ENCODE results near the gene IL1A. TPM values are rescaled to one million over a fixed set of nuclear protein-coding genes. Genes with fewer than 3 reads are reported as not detected.

Gene IL1A
- polyA plus RNA-seq, 6 donors from 2014 or later = not detected

DNA sequence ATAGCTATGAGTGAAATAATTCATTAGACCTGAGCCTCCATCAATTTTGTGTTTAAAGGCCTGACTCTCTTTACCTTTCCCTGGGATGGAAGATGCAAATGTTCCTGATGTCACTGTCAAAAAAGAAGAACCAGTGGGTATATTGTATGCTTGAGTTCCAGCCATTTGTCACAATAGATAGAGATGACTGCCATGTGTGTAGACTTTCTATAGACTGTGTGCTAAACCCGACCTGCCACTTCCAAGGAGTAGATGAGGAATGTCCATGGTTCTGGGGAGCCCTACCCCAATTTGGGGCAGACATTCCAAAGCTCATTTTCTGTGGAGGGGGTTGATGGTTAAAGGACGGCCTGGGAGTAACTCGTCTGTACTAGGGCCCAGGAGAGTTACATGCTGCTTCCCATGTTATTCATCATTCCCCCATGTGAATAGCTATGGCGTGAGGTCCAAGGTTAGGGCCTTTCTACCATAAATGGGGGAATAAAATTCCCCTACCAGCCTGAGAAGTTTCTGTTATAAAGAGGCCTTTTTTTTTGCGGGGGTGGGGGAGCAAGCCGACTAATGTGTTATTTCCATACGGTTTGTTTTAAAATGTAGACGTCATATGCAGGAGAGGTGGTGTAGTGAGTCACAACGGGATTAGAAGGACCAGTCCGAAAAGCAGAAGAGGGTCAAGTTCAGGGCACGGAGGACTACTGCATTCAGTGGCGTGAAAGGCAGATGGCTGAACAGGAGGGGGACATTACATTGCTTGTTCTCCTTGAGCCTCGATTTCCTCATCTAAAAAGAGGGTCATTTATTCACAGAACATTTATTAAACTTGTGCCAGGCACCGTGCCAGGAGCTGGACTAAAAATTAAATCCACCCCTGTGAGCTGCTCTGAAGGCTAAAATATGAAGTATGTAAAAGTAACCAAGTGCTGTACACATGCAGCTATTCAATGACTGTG, 28.3 kb upstream of the IL1A start:
- Mint-ChIP-seq H3K9me3 (peaks cover 4 to 11% (median 6%) of the 10 kb centered on the region in 7 donors), H3K27ac (peak overlapping the region in 2 of 6 donors; percentile 2 to 26), H3K27me3 (no peaks in the 10 kb centered on the region), H3K4me1 (peaks cover 12 to 18% (median 13%) of the 10 kb centered on the region in 3 donors), H3K36me3 (peaks cover 0 to 4% of the 10 kb centered on the region in 2 donors), H3K4me3 (no peak overlapping the region)
- no peak for ATAC-seq (ENCODE audit: low read depth in 2 of 2)
- DNase-seq = no peak

DNA sequence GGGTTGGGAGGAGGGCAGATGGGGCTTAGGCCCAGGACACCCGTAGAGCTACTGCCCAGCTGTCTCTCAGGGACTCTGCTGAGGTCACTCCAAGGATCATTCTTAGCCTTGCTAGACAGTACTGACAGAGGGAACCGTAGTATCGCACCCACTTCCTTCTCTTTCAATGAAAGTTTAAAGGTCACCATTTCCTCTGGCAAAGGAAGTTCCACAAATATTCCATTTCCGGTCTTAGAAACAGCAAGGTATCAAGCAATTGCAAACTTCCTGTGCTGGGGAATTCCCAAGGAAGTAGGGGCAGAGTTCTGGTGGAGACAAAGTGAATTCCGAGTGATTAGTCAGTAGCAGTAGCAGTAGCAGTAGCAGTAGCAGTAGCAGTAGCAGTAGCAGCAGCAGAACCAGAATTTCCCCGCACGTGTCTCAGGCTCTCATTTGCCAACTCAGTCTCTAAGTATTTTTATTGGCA, 27.6 kb upstream of the IL1A start:
- Mint-ChIP-seq H3K4me1 (peaks cover 12 to 18% (median 13%) of the 10 kb centered on the region in 3 donors), H3K4me3 (no peak overlapping the region), H3K27ac (peak overlapping the region in 1 of 6 donors; percentile 54), H3K27me3 (no peaks in the 10 kb centered on the region), H3K36me3 (peaks cover 0 to 9% of the 10 kb centered on the region in 2 donors), H3K9me3 (peaks cover 4 to 17% (median 11%) of the 10 kb centered on the region in 7 donors)
- ATAC-seq (ENCODE audit: low read depth in 2 of 2) (no peak), DNase-seq (no peak)

DNA sequence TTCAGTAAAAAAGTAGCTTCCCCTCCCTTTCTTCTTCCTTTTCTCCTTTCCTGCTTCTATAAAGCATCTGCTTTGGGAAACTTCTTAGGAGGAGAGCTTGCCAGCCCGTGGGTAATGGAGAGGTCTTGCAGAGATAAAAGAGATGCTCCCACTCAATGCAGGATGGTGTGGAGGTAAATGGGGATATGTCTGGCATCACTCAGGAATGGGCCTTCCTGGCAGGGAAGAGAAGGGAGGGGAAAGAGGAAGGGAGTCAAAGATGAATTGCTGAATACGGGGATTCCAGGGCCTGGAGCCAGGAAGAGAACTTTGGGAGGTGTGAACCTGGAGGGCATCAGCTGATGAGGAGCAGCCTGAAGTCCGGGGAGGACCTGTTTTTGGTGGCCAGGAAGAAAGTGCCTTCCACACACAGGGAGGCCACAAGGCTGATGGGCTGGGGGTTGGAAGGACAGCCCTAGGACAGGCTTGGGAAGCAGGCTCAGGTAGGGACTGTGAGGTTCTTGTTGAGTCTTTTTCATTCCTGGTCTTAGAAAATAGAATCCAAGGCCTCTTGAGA, 27.1 kb upstream of the IL1A start:
- Mint-ChIP-seq H3K36me3 (peaks cover 0 to 9% of the 10 kb centered on the region in 2 donors), H3K4me1 (peaks cover 12 to 18% (median 13%) of the 10 kb centered on the region in 3 donors), H3K27ac (peak overlapping the region in 3 of 6 donors; percentile 54 to 63 (median 60)), H3K9me3 (peaks cover 4 to 17% (median 11%) of the 10 kb centered on the region in 7 donors), H3K4me3 (no peak overlapping the region), H3K27me3 (no peaks in the 10 kb centered on the region)
- ATAC-seq (ENCODE audit: low read depth in 2 of 2) (no peak), DNase-seq (no peak)

DNA sequence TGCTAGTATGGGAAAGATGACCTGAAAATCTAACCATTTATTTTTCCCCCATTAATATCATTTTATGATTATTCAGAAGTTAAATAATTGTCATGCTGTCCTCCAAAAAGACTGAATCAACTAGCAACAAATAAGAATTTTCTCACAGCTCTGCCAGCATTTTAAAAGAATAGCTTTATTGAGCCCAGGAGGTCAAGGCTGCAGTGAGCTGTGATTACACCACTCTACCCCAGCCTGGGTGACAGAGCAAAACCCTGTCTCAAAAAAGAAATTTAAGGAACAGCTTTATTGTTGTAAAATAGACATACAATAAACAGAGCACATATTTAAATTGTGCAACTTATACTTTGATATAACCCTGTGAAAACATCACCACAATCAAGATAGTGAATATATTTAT, 24.8 kb upstream of the IL1A start:
- Mint-ChIP-seq H3K27me3 (no peaks in the 10 kb centered on the region), H3K9me3 (peaks cover 4 to 17% (median 11%) of the 10 kb centered on the region in 7 donors), H3K4me1 (peaks cover 12 to 18% (median 18%) of the 10 kb centered on the region in 3 donors), H3K4me3 (no peak overlapping the region), H3K36me3 (peaks cover 0 to 9% of the 10 kb centered on the region in 2 donors), H3K27ac (no peak overlapping the region)
- no peak for ATAC-seq (ENCODE audit: low read depth in 2 of 2)
- no peak for DNase-seq

DNA sequence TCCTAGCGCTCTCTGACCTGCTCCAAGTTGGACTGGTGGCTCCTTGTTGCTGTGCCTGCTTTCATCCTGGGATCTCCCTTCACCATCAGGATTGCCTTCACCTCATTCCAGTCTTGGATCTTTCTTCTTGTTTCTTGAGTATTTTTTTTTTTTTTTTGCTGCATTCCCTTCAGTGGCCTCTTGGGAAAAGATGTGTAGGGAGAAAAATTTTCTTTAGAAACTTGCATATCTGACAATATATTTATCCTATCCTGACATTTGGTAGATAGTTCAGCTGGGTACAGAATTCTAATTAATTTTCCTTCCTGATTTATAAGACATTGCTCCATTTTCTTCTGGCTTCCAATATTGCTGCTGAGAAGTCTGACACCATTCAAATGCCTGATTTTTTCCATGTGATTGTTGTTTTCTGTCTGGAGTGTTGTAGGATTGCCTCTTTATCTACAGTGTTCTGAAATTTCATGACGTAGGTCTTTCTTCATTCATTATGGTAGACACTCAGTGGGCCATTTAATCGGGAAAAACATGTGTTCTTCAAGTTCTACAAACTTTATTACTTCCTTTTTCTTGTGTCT, 23.0 kb upstream of the IL1A start:
- peaks cover 0 to 9% of the 10 kb centered on the region in 2 donors for H3K36me3 Mint-ChIP-seq
- DNase-seq (no peak), ATAC-seq (ENCODE audit: low read depth in 2 of 2) (no peak)
- peaks cover 4 to 17% (median 11%) of the 10 kb centered on the region in 7 donors for H3K9me3 Mint-ChIP-seq
- no peak overlapping the region for H3K27ac Mint-ChIP-seq
- H3K27me3 Mint-ChIP-seq = no peaks in the 10 kb centered on the region
- no peak overlapping the region for H3K4me3 Mint-ChIP-seq
- H3K4me1 Mint-ChIP-seq = peaks cover 11 to 16% (median 13%) of the 10 kb centered on the region in 3 donors

DNA sequence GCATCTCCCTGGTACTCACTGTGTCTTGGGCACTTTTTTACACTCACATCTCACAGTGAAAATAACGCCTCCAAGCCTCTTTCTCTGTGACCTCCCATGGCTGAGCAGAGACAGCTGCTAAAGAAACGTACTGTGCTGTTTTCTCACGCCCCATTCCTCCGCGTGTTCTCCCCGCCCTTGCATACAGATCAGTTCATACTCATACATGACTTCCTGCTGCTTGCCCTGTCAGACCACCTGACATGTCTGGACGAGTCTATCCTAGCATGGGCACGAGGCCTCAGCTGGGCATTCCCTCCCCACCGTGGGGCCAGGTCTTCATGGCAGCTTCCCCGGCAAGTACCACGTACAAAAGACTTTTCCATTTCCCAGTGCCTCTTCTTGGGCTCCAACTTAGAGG, 21.2 kb upstream of the IL1A start:
- H3K4me3 Mint-ChIP-seq = peak overlapping the region in 1 of 8 donors; percentile 6
- DNase-seq = no peak
- H3K9me3 Mint-ChIP-seq = peaks cover 5 to 18% (median 11%) of the 10 kb centered on the region in 7 donors
- H3K27me3 Mint-ChIP-seq = no peaks in the 10 kb centered on the region
- peak in 1 of 2 donors; percentile 54 for ATAC-seq (ENCODE audit: low read depth in 2 of 2)
- H3K4me1 Mint-ChIP-seq = peaks cover 0 to 4% (median 0%) of the 10 kb centered on the region in 3 donors
- H3K27ac Mint-ChIP-seq = no peak overlapping the region
- peaks cover 0 to 9% of the 10 kb centered on the region in 2 donors for H3K36me3 Mint-ChIP-seq

DNA sequence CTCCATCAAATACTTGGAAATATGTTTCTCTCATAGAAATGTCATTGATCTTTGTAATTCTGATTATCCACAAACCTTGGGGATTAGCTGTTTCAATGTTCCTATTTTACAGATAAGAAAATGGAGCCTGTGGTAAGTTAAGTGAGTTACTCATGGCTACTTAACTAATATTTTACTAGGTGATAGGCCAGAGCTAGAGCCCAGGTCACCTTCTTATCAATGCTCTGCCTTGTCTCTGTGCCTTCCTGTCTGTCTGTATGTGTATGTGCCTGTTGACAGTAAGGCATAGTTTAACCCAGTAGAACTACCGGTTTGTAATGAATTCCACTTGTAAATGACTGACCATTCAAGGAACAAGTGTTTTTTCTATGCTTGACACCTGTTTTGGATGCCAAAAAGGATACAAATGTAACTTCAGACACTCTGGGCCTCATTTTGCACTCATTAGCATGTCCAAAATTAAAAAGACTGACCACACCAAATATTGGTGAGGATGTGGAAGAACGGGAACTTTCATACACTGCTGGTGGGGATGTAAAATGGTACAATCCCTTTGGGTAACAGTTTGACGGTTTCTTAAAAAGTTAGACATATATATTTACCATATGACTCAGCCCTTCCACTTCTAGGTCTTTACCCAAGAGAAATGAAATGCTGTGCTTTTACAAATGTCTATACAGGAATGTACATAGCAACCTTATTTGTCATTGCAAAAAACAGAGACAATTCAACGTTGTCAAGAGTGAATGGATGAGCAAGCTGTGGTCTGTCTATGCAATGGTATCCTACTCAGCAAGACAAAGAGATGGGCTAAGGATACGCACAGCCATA, 19.6 kb upstream of the IL1A start:
- Mint-ChIP-seq H3K4me1 (peaks cover 0 to 10% (median 0%) of the 10 kb centered on the region in 3 donors), H3K27ac (no peak overlapping the region), H3K4me3 (no peak overlapping the region), H3K27me3 (no peaks in the 10 kb centered on the region), H3K9me3 (peaks cover 4 to 18% (median 10%) of the 10 kb centered on the region in 7 donors), H3K36me3 (peaks cover 0 to 9% of the 10 kb centered on the region in 2 donors)
- no peak for ATAC-seq (ENCODE audit: low read depth in 2 of 2)
- no peak for DNase-seq

DNA sequence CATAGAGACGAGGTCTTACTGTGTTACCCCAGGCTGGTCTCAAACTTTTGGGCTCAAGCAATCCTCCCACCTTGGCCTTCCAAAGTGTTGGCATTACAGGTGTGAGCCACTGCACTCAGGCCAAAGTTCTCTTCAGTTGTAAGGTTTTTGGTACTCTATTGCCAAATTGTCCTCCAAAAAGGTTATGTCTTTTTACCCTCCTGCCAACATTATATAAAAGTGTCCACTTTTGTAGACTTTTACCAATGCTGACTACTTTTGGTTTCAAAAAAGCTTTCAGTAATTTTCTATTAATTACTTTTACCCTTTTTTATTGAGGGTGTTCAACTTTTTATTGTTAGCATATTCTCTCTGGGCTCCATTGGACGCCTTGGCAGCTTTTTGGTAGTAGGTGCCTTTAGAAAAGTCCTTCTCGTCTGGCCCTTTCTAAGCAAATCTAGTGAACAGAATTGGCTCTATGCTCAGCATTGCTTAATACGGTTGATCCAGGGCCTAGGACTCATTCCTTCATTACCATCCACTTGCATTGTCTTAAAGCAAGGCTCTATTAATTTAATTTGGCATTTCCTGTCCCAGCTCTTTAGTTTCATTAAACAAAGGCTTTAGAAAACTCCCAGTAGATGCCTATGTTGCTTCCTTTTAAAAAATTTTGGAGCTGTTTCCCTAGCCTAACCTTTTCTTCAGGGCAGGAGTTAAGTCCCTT, 16.7 kb upstream of the IL1A start:
- H3K27me3 Mint-ChIP-seq = no peaks in the 10 kb centered on the region
- peak overlapping the region in 1 of 6 donors; percentile 51 for H3K27ac Mint-ChIP-seq
- peaks cover 0 to 10% (median 0%) of the 10 kb centered on the region in 3 donors for H3K4me1 Mint-ChIP-seq
- DNase-seq = no peak
- H3K4me3 Mint-ChIP-seq = no peak overlapping the region
- H3K36me3 Mint-ChIP-seq = no peaks in the 10 kb centered on the region
- ATAC-seq (ENCODE audit: low read depth in 2 of 2) = no peak
- peaks cover 0 to 6% (median 3%) of the 10 kb centered on the region in 7 donors for H3K9me3 Mint-ChIP-seq

DNA sequence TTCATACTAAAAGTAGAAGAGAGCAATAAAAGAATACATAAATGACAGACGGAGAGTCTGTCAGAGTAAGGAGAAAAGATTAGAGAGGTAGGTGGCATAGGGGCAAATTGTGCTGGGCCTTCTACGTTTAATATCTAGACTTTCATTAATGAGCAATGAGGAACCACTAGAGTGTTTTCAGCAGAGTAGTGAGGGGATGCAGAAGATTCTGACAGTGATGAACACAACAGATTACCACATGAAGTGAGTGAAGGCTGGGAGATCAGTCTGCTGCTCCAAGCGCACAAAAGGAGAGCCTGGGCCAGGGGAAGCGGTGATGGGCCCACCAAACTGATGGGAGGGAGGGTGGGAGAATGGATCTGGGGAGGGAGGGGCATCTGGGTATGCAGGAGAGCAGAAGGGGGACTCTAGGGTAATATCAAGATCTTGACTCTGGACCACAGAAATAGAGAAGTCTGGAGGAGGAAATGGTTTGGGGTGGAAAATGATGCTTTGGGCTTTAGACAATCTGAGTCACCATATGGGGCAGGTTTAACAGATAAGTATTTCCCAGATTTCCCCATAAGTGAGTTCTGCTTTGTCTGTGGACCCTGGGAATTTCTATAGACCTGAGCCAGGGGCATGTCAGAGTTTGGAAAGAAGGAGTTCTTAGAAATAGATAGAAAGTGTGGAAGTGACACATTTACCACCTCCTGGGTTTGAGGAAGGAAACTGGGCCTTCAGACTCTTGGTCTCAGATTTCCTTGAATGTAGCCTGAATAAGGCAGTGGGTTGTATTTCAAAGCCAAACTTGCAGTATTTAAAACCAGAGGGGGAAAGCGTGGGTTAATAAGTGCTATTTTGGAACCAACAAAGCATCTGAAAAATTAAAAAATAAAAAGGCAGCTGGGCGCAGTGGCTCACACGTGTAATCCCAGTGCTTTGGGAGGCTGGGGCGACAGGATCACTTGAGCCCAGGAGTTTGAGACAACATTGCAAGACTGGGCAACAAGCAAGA, 15.0 kb upstream of the IL1A start:
- H3K9me3 Mint-ChIP-seq = peaks cover 0 to 4% (median 3%) of the 10 kb centered on the region in 7 donors
- DNase-seq (no peak), ATAC-seq (ENCODE audit: low read depth in 2 of 2) (no peak)
- H3K27me3 Mint-ChIP-seq = no peaks in the 10 kb centered on the region
- no peaks in the 10 kb centered on the region for H3K36me3 Mint-ChIP-seq
- H3K4me3 Mint-ChIP-seq = no peak overlapping the region
- H3K27ac Mint-ChIP-seq = peak overlapping the region in 1 of 6 donors; percentile 24
- H3K4me1 Mint-ChIP-seq = peaks cover 0 to 5% (median under 1%) of the 10 kb centered on the region in 3 donors

DNA sequence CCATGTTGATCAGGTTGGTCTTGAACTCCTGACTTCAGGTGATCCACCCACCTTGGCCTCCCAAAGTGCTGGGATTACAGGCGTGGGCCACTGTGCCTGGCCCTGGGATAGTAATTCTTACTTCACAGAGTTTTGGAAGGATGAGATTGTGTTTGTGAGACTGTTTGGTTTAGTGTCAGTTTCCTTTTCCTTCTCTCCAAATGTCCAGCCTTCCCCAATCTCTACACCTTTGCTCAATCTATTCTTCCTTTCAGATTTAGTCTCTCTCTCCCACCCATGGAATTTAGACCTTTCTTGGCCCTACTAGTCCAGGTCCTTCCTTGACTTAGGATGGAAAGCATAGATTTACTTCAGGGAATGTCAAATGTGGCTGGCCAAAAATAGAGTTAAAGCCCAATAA, 12.2 kb upstream of the IL1A start:
- Mint-ChIP-seq H3K27ac (no peak overlapping the region), H3K4me3 (no peak overlapping the region), H3K9me3 (peaks cover 0 to 4% (median 3%) of the 10 kb centered on the region in 7 donors), H3K36me3 (no peaks in the 10 kb centered on the region), H3K4me1 (peaks cover 0 to 5% (median 4%) of the 10 kb centered on the region in 3 donors), H3K27me3 (no peaks in the 10 kb centered on the region)
- ATAC-seq (ENCODE audit: low read depth in 2 of 2) (no peak), DNase-seq (no peak)

DNA sequence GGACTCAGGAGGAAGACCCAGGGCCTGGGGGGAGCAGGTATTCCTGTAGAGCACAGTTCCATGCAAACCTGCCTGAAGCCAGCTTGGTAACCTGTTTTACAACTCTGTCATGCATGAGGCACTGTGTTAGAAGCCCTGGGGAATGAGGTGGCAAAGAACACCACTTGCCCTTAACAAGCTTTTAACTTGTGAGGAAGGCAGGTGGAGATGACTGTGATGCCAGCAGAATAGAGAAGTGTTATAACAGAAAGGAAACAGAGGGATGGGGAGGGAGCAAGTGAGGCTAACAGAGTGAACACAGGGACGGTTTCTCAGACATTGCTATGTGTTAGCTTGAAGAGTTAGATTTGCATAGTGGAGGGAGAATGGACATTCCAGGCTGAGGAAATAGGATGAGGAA, 11.5 kb upstream of the IL1A start:
- no peak for DNase-seq
- Mint-ChIP-seq H3K27ac (no peak overlapping the region), H3K4me1 (peaks cover 0 to 5% (median 4%) of the 10 kb centered on the region in 3 donors), H3K27me3 (no peaks in the 10 kb centered on the region), H3K9me3 (peaks cover 0 to 4% (median 3%) of the 10 kb centered on the region in 7 donors), H3K36me3 (no peaks in the 10 kb centered on the region), H3K4me3 (no peak overlapping the region)
- no peak for ATAC-seq (ENCODE audit: low read depth in 2 of 2)
